HG03039 (cell line): ENCODE data around the gene ATP5ME.
"Not testable (repeated sequence)": the region's sequence is repeated elsewhere in the genome, so short reads cannot be mapped to it uniquely, and the experiment has no call there.

Experiments used
- ATAC-seq: cut with Tn5 transposase; IDR thresholded peaks from one replicate; pipeline ENCODE4 v1.9.1; 2021; ENCODE audit warnings: mild to moderate bottlenecking, moderate library complexity; ENCODE audit not compliant: unreplicated experiment

ATP5ME gene

DNA sequence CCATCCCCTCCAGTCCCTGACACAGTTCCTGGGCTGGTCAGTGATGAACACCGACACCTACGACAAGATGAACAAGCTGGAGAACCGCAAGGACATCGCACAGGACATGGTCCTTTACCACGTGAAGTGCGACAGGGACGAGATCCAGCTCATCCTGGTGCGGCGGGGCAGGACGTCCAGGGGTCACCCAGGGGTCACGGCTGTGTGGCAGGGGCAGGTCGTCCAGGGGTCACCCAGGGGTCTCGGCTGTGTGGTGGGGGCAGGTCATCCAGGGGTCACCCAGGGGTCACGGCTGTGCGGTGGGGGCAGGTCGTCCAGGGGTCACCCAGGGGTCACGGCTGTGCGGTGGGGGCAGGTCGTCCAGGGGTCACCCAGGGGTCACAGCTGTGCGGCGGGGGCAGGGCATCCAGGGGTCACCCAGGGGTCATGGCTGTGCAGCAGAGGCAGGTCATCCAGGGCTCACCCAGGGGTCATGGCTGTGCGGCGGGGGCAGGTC, 16.7 kb downstream of the ATP5ME start:
- no peak for ATAC-seq

DNA sequence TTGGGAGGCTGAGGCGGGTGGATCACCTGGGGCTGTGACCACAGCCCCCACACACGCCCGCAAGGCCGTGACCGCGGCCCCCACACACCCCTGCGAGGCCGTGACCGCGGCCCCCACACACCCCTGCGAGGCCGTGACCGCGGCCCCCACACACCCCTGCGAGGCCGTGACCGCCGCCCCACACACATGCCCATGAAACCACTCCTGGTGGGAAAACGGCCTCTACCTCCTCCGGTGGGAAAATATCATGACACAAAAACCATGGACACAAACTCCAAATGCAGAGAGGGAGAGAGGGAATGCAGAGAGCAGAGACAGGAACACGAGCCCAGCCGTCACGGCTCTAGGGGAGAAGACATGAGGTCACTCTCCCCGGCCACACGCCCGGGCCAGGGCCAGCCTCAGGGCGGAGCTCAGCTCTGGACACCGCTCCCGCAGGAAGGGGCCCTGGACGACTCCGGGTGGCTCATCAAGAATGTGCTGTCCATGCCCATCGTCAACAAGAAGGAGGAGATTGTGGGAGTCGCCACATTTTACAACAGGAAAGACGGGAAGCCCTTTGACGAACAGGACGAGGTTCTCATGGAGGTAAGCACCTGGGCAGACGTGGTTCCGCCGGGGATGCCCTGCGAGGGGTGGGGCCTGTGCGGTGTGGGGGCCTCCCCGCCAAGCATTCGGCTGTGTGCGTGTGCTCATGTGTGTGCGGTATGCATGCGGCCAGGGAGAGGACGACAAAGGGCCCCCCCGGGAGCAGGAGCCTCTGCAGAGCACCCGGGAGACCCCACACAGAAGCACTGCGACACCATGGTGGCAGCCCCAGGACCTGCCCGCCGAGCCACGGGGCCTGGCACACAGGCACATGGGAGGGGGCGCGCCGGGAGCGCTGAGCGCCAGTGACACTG, 17.4 kb downstream of the ATP5ME start:
- no peak for ATAC-seq

DNA sequence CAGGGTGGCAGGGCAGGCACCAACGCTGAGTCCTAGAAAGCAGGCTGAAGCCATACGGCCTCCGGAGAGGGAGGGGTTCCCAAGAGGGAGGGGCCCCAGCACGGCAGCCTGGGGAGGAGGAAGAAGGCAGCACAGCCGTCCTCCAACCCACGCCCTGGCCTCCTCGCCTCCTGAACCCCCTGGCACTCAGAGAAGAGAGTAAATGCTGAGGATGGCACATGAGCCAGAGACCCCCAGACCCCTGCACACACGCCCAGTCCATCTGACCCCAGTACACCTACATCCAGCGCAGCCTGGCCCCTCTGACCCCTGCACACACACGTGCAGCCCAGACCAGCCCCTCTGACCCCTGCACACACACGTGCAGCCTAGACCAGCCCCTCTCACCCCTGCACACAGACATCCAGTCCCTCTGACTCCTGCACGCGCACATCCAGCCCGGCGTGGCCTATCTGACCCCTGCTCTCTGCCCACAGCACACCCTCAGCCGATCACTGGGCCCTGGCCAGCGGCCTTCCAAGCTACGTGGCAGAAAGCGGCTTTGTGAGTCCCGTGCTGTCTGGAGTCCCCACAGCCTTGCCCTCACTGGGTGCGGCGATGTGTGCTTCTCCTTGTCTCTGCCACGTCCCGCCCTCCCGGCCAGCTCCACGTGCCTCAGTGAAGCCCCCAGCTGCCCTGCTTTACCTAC, 18.5 kb downstream of the ATP5ME start:
- ATAC-seq, result no peak

DNA sequence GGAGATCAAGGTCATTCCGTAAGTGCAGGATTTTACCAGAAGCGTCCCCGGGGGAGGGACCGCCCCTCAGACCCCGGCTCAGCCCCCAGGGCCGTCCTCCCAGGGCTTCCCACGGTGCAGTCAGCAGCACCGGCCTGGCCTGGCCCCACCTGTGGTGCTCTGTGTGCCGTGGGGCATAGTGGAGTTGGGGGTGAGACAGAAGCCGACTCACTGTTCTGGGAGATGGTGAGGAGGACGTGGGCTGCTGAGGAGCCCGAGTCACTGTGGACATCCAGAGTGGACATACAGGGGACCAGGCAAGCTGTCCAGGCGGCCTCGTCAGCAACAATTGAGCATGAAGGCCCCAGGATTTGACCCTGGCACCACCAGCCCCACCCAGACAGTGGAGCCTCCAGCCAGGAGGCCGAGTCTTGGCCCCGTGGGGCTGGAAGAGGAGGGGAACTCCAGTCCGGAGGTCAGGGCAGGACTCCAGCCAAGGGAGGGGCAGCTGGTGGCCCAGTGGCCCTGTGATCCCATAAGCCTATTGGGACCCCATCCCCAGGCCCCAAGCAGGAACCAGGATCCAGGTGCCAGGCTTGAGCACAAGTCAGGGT, 19.1 kb downstream of the ATP5ME start:
- no peak for ATAC-seq

DNA sequence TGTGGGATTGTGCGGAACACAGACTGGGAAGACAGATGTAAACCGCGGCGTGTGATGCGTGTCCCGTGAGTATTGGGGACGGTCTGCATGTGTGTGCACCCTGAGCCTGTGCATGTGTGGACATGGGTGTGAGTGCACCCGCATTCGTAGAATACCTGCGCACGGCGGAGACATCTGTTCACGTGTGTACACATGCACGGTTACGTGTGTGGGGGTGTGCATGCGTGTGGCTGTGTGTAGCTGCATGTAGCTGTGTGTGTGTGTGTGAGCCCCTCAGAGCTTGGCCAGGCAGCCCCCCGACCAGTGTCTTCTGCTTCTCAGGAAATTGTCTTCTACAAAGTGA, 19.6 kb downstream of the ATP5ME start:
- ATAC-seq, result no peak

DNA sequence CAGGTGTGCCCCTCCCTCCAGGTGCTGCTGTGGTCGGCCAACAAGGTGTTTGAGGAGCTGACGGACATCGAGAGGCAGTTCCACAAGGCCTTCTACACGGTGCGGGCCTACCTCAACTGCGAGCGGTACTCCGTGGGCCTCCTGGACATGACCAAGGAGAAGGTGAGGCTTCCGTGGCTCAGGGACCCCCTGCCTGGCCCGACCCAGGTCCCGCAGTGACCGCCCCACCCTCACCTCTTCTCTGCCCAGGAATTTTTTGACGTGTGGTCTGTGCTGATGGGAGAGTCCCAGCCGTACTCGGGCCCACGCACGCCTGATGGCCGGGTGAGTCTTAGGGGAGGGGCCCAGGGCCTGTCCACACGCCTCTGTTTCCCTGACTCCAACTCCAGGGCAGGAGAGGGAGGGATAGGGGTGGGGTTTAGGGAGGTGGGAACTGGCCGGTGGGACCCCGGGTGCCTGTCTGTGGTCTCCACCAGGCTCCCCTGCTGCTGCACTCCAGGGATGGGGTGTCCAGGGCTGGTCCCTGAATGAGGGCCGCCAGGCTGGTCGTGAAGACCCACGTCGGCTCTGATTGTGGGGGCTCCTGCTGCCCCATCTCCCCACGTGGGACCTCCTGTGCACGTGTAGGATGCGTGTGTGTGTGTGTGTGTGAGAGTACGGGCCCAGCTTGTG, 20.1 kb downstream of the ATP5ME start:
- ATAC-seq, result no peak

DNA sequence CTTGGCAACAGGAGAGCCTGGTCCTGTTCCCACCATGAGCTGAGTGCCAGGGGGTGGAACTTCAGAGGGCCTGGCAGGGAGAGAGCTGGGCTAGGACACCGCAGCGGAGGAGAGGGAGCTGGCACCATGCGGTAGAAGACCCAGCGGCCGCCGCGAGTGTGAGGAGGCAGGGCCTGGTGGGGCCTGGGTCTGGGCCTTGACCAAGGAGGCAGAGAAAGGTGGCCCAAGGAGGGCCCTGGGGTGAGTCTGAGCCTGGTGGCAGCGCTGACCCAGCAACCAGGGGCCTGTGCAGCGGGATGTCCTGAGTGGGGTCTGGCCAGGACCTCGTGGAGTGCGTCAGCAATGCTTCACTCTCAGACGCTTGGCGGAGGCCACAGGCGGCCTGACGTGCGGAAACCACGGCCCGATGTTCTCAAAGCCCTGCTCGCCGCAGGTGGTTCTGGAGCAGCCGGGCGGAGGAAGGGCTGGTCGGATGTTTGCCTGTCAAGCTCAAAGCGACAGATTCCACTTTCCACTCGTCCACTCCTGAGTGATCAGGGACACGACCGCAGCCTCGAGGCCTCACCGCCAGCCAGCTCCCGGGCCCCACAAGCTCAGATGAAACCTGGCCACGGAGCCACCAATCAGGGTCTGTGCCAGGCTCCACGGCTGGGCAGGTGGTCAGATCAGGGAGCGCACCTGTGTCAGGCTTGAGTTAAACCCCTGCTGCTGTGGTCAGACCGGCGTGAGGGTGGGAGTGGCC, 20.8 kb downstream of the ATP5ME start:
- no peak for ATAC-seq

DNA sequence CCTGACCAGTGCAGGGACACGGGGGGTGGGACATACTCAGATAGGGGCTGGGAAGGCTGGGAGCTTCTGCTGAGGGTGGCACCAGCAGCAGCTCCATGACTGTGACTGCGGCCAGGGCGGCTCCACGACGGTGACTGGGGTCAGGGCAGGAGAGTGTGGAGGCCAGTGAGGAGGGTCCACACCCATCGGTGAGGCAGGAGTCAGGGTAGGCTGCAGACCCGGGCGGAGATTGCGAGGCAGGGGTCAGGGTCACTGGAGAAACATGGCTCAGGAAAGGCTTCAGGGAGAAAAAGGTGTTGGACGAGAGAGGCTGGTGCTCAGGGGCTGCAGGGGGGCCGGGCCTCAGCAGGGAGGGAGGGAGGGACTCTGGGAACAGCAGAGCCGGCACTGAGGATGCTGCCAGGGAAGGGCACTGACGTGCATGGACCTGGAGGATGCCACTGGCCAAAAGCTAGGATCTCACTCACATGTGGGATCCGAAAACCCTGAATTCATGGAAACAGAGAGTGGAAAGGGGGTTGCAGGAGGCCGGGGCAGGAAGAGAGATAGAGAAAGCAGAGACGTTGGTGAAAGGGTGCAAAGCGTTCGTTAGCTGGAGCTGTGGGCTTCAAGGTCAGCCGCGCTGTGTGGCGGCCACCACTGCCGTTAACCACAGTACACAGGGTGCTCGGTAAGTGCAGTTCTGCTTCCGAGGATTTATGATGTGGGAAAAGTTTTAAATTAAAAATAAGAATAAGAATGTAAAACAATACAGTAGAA, 22.0 kb downstream of the ATP5ME start:
- ATAC-seq, result no peak

DNA sequence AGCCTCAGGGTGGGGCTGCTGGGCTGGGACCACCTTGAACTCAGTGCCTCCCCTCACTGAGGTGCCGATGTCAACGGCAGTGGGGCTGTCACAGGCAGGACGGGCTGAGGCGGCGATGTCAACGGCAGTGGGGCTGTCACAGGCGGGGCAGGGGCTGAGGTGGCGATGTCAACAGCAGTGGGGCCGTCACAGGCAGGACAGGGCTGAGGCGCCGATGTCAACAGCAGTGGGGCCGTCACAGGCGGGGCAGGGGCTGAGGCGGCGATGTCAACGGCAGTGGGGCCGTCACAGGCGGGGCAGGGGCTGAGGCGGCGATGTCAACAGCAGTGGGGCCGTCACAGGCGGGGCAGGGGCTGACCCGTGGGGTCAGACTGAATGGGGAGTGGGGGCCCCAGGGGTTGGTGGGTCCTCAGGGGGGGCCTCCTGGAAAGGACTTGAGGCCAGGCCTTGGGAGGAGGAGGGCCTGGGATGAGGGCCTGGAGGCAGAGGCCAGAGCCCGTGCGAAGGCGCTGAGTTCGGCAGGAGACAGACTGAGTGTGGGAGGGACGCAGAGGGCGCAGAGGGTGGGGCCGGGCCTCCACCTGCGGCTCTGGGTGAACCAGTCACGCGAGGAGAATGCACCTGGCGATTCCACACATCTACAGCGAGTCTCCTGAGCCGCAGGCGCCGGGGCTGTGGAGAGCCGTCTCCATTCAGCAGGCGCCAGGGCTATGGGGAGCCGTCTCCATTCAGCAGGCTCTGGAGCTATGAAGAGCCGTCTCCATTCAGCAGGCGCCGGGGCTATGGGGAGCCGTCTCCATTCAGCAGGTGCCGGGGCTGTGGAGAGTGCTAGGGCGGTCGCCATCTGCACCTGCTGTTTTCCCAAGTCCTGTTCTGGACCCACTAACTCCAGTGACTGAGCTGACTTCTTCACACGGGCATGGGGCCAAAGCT, 22.9 kb downstream of the ATP5ME start:
- ATAC-seq, result no peak

DNA sequence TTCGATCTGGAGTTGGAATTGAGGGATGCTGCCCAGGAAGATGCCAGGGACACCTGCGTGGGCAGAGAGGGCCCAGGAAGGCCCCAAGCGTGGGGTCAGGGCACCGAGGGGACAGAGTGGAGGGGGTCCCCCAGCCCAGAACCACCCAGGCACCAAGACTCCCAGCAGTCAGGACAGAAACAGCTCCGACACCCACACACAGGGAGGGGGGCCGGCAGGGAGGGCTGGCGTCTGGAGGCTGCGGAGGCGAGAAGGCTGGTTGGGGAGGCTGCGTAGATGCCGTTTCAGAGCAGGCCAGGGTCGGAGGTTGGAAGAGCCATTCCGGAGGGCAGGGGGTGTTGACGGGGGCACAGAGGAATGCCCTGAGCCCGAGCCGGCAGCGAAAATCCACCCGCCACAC, 23.6 kb downstream of the ATP5ME start:
- ATAC-seq, result no peak

DNA sequence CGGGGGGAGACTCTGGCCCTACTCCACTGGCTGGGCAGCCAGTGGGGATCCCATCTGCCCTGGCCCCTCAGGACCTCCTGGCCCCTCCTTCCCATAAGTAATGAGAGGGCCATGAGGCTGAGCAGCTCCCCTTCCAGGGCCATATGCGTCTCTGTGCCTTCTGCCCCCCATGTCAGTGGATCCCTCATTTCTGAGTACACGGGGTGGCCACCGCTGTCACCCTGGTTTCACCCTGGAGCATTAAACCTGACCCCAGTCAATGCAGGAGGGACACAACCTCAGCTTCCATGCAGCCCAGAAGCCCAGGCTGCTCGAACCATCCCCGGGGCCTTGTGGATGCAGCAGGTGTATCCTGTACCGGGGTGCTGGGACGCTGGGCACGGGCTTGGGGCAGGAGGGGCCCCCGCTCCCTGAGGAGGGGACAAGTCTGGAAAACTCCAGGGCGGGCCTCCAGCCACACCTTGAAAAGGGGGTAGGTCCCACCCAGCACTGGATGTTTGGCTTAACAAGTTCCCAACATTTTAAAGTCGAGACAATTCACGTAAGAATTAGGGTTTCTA, 24.2 kb downstream of the ATP5ME start:
- no peak for ATAC-seq

DNA sequence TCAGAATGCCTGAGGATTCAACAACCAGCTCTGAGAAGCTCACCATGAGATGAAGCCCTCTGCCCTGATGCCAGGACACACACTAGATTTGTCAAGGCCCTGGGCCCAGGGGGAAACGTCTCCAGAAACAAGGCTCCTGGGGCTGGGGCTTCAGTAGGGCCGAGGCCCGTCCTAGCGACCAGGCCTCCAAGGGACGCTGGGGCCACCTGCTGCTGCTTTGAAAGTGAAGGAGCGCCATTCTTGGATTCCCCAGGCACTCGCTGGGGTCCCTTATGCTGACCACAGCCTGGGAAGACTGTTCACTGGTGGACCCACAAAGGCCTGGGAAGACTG, 24.8 kb downstream of the ATP5ME start:
- ATAC-seq, result no peak

DNA sequence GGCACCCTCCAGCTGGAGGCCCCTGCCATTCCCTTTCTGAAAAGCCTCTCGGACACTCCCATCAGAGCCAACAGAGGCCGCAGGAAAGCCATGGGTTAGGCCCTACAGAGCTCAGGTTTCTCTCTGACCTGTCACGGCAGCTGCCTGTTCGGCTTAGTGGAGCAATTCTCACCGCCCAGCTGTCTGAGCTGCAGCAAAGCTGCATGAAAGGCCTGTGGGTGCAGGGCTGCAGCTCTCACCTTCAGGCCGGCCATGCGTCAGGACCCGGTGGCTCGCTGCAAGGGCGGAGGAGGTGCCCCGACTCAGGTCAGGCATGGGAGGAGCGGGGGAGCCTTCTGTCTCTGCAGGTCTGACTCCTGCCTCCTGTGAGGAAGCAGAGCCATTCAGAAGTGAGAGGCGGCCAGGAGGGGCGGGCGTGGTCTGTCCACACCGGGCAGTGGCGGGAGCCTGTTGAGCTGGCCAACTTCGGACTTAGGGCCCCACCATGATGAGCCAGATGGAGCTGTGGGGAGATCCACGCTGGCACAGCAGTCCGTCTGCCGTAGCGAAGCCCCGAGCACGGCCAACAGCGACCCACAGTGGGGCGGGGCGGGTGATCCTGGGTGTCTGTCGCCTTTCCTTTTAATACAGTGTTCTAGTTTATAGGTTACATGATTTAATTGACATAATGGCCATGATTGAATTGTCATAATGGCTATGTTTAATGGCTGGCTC, 25.3 kb downstream of the ATP5ME start:
- ATAC-seq, result no peak

DNA sequence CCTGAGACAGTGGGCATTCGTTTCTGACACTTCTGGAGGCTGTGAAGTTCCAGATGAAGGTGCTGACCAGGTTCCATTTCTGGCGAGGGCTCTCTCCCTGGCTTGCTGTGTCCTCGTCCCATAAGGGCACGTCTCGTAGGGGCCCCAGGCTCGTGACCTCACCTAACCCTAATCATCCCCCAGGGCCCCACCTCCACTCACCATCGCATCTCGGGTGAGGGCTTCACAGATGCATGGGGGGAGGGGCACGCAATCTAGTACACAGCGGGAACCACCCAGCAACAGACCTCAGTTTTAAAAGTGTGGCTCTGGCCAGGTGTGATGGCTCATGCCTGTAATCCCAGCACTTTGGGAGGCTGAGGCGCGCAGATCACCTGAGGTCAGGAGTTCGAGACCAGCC, 26.6 kb downstream of the ATP5ME start:
- no peak for ATAC-seq

DNA sequence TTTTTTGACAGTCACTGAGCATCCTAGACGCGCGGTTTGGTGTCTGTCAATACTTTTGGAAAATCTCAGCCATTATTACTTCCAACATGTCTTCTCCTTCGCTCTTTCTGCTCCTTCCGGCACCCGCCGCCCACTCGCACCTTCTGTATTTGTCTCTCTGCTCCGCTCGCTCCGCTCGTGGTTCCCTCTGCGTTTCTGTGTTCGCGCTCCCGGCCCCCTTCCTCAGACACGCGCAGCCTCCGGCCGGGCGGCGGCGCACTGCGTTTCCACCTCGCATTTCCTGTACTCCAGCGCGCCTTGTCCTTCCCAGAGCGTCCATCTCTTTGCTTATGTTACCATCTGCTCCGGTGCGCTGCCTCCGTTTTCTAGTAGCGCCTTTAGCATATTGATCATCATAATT, 27.6 kb downstream of the ATP5ME start:
- no peak for ATAC-seq

DNA sequence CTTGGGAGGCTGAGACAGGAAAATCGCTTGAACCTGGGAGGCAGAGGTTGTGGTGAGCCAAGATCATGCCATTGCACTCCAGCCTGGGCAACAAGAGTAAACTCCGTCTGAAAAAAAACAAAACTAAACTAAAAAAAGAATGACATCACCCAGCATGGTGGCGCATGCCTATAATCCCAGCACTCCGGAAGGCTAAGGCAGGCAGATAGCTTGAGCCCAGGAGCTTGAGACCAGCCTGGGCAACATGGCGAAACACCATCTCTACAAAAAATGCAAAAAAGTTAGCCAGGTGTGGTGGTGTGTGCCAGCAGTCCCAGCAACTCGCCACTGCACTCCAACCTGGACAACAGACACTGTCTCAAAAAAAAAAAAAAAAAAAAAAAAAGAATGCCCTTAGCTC, 31.7 kb downstream of the ATP5ME start:
- not testable (repeated sequence) for ATAC-seq

DNA sequence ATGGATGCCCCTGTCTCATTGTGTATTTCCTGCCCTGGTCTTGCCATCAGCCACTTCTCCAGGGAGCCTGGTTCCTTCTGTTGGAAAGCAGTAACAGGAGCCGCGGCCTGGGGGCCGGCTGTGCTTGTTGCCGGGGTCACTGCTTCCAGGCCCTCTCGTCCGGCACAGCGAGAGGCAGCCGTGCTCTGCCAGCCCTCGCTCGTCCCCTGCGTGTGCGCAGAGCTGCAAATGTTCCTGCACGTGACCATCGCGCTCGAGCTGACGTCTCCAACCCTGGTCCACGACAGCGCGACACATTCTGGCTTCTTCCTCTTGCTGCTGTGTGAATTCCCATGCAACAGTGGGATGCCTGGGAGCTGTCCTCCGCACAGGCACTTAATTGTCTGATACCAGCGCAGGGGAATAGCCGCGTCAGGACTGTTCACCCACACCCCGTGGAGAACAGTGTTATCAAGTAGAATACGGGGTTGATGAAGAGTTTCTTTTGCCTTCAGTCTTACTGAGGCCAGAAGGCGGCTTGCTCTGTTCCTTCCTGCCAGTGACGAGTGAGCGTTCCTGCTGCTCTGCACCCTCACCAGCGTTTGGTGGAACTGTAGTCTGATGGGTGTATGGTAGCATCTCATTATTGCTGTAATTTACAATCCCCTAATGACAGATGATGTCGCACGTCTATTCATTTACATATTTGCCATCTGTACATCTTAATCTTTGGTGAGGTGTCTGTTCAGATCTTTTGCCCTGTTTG, 36.4 kb downstream of the ATP5ME start:
- ATAC-seq, result no peak
